ENCODE measurements around the gene PNRC1. TPM values are rescaled to one million over a fixed set of nuclear protein-coding genes. Genes with fewer than 3 reads are reported as not detected.

The PNRC1 gene
- polyA plus RNA-seq, 2 of the 4 experiments (the other 2 are of a cell fraction) = 27.2 to 37.8 TPM

DNA sequence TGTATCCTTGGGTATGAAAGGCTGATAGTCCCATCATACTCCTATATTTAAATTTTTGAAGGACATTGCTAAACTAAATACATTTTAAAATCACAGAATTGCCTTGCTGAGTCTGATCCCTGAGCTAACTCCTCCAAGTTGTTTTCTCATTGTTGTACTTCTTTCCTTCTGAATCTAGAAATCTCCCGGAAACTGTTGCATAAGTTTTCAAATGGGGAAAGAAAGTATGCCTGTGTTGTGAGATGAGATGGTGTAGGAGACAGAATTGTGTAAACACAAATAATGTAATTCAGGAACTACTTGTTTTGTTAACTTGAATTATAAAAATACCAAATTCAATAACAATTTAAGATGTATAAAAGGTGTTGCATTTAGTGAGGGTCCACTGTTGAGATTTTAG, 7.3 kb downstream of the PNRC1 start:
- 79% methylated on average over 1 of the region's 1 CpG for WGBS (ENCODE audit: missing lambda C conversion rate)
- ATAC-seq = no peak; a peak in 1 of 6 replicates
- Histone ChIP-seq H3K4me3 (no peak overlapping the region), H3K4me1 (peaks cover 25% of the 10 kb centered on the region), H3K27ac (no peak overlapping the region), H3K4me2 (no peak overlapping the region), H3K9me3 (no peaks in the 10 kb centered on the region)
- POLR2A ChIA-PET = no interaction called here
- no peak for FAIRE-seq
- TF ChIP-seq CTCF (IDR thresholded peaks at IDR 0.05) (no peak), TP53 (CRISPR knock-in tag; IDR thresholded peaks at IDR 0.05) (no peak), POLR2AphosphoS2 (conservative IDR thresholded peaks at IDR 0.05; ENCODE audit: low read length) (no peak), BCL3 (IDR thresholded peaks at IDR 0.05) (no peak), HEYL (CRISPR knock-in tag; IDR thresholded peaks at IDR 0.05) (no peak), NPAS2 (CRISPR knock-in tag; IDR thresholded peaks at IDR 0.05; ENCODE audit: borderline replicate concordance) (no peak), EHMT2 (IDR thresholded peaks at IDR 0.05; ENCODE audit: low read depth) (no peak), FOSB (CRISPR knock-in tag; IDR thresholded peaks at IDR 0.05) (no peak), ZC3H11A (IDR thresholded peaks at IDR 0.05) (no peak), ZSCAN20 (CRISPR knock-in tag; IDR thresholded peaks at IDR 0.05) (no peak), MAZ (IDR thresholded peaks at IDR 0.05; ENCODE audit: borderline replicate concordance, low read depth, low read length) (no peak), REST (IDR thresholded peaks at IDR 0.05) (no peak), ZFP36 (IDR thresholded peaks at IDR 0.05; ENCODE audit: borderline replicate concordance, partially characterized antibody) (no peak), MYC (IDR thresholded peaks at IDR 0.05; ENCODE audit: borderline replicate concordance, low read length) (no peak), CBX2 (IDR thresholded peaks at IDR 0.05; ENCODE audit: borderline replicate concordance, low read depth) (no peak)
- CTCF ChIA-PET = interaction anchor here (1.2 to 1.3 kb wide), 2 partner anchors 18 to 105 kb away, joined by 3 read pairs; no protein-coding TSS in a partner anchor
- DNase-seq (ENCODE audit: low read depth in 1 of 2, low spot score in 1 of 2) = no peak

DNA sequence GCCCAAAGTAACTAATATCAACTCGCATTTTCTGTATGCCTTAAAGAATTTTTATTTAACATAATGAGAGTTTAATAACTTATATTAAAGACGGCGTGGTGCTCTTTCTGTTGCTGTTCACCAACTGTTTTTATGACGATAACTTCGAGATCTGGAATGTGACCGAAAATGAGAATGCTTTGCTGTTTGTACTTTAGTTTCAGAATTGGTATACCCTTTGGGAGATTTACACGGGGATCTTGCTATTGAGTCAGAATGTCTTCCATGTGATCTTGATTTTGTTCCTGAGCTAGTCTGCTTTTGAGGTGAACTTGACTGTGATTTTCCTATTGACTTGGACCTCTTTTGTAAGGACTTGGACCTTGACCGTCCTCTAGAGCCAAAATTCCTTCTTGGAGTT, 17.9 kb downstream of the PNRC1 start:
- TF ChIP-seq HOXA7 (CRISPR knock-in tag; IDR thresholded peaks at IDR 0.05) = no peak
- TF ChIP-seq ESRRA (IDR thresholded peaks at IDR 0.05; ENCODE audit: borderline replicate concordance, low read length) = no peak
- TF ChIP-seq BCL3 (IDR thresholded peaks at IDR 0.05) = no peak
- TF ChIP-seq SREBF2 (IDR thresholded peaks at IDR 0.05) = no peak
- TF ChIP-seq RNF2 (IDR thresholded peaks at IDR 0.05; ENCODE audit: borderline replicate concordance, low read depth) = no peak
- TF ChIP-seq JUN (IDR thresholded peaks at IDR 0.05) = no peak
- no peak for TF ChIP-seq TFCP2L1 (CRISPR knock-in tag; IDR thresholded peaks at IDR 0.05)
- no peak for TF ChIP-seq JUNB (IDR thresholded peaks at IDR 0.05)
- TF ChIP-seq MAX (IDR thresholded peaks at IDR 0.05) = no peak
- TF ChIP-seq ZC3H11A (IDR thresholded peaks at IDR 0.05) = no peak
- no peak for TF ChIP-seq ZSCAN20 (CRISPR knock-in tag; IDR thresholded peaks at IDR 0.05)
- TF ChIP-seq EHMT2 (IDR thresholded peaks at IDR 0.05; ENCODE audit: low read depth) = no peak
- no peak for TF ChIP-seq GATA3 (IDR thresholded peaks at IDR 0.05; ENCODE audit: borderline replicate concordance)
- no peak for TF ChIP-seq CBX8 (IDR thresholded peaks at IDR 0.05)
- TF ChIP-seq CBX2 (IDR thresholded peaks at IDR 0.05; ENCODE audit: borderline replicate concordance, low read depth) = no peak
- no peak for TF ChIP-seq USF2 (IDR thresholded peaks at IDR 0.05)
- no peak for TF ChIP-seq CEBPB (IDR thresholded peaks at IDR 0.05)
- no peak for TF ChIP-seq EP300 (IDR thresholded peaks at IDR 0.05)
- ChIA-PET CTCF (interaction anchor here (1.5 kb wide), 1 partner anchor 116 kb away, joined by 4 read pairs; no protein-coding TSS in a partner anchor), POLR2A (no interaction called here)
- 83% methylated on average over 8 of the region's 8 CpGs for WGBS (ENCODE audit: missing lambda C conversion rate)
- no peaks in the 10 kb centered on the region for H3K9me3 ChIP-seq
- no peak overlapping the region for H3K4me2 ChIP-seq
- FAIRE-seq (no peak), DNase-seq (ENCODE audit: low read depth in 1 of 2, low spot score in 1 of 2) (no peak), ATAC-seq (no peak)
- H3K27ac ChIP-seq = no peak overlapping the region
- no peaks in the 10 kb centered on the region for H3K4me1 ChIP-seq
- H3K4me3 ChIP-seq = no peak overlapping the region
